Trophoblast cell (in vitro differentiated cells and primary cell): ENCODE results near the gene TNRC6C.

Source experiments
- DNase-seq, 2 donors: peaks; one replicate each; pipeline ENCODE4 v3.0.0-alpha.2; 2016
- H2AFZ ChIP-seq: 2 replicates; pipeline ENCODE4 v1.6.1; 2013; ENCODE audit warnings: low read length, moderate library complexity, mild to moderate bottlenecking; ENCODE audit not compliant: insufficient read depth, poor library complexity
- H2AK5ac ChIP-seq: 2 replicates; pipeline ENCODE4 v1.6.1; 2013; ENCODE audit warnings: mild to moderate bottlenecking, low read length
- H2BK120ac ChIP-seq: 2 replicates; pipeline ENCODE4 v1.6.1; 2013; ENCODE audit warnings: low read length, mild to moderate bottlenecking, moderate library complexity; ENCODE audit not compliant: insufficient read depth, poor library complexity
- H2BK12ac ChIP-seq: 2 replicates; pipeline ENCODE4 v1.6.1; 2013; ENCODE audit warnings: mild to moderate bottlenecking, low read length, moderate library complexity
- H2BK5ac ChIP-seq: 2 replicates; pipeline ENCODE4 v1.6.1; 2013; ENCODE audit warnings: low read length, low read depth, moderate library complexity, mild to moderate bottlenecking; ENCODE audit not compliant: poor library complexity
- H3K14ac ChIP-seq: 2 replicates; pipeline ENCODE4 v1.6.1; 2013; ENCODE audit warnings: mild to moderate bottlenecking, low read length
- H3K18ac ChIP-seq: 2 replicates; pipeline ENCODE4 v1.6.1; 2013; ENCODE audit warnings: mild to moderate bottlenecking, low read length
- H3K23ac ChIP-seq: 2 replicates; pipeline ENCODE4 v1.6.1; 2013; ENCODE audit warnings: low read length
- H3K27ac ChIP-seq: 2 replicates; pipeline ENCODE4 v1.5.1; 2013; ENCODE audit warnings: low read depth, mild to moderate bottlenecking, inconsistent platforms, low read length, moderate library complexity
- H3K27me3 ChIP-seq: 2 replicates; pipeline ENCODE4 v1.6.1; 2013; ENCODE audit warnings: inconsistent platforms, mild to moderate bottlenecking, low read length, moderate library complexity; ENCODE audit not compliant: insufficient read depth
- H3K36me3 ChIP-seq, 2 experiments: 1 replicate in 1 of 2; 2 replicates in 1 of 2; pipeline ENCODE4 v1.6.1; 2013; ENCODE audit warnings: low read length in 2 of 2, mild to moderate bottlenecking in 2 of 2, moderate library complexity in 1 of 2; ENCODE audit not compliant: insufficient read depth in 2 of 2, control insufficient read depth in 1 of 2
- H3K4ac ChIP-seq: 2 replicates; pipeline ENCODE4 v1.6.1; 2013; ENCODE audit warnings: low read depth, mild to moderate bottlenecking, low read length, moderate library complexity
- H3K4me1 ChIP-seq, 2 experiments: 1 replicate in 1 of 2; 2 replicates in 1 of 2; pipeline ENCODE4 v1.6.1; 2013; ENCODE audit warnings: low read length in 2 of 2, mild to moderate bottlenecking in 2 of 2, moderate library complexity in 1 of 2; ENCODE audit not compliant: insufficient read depth in 2 of 2, control insufficient read depth in 1 of 2
- H3K4me2 ChIP-seq: 2 replicates; pipeline ENCODE4 v1.6.1; 2013; ENCODE audit warnings: inconsistent platforms, mild to moderate bottlenecking, low read length, moderate library complexity
- H3K4me3 ChIP-seq: 2 replicates; pipeline ENCODE4 v1.5.1; 2013; ENCODE audit warnings: mild to moderate bottlenecking, low read depth, low read length, inconsistent platforms
- H3K79me1 ChIP-seq: one replicate; pipeline ENCODE4 v1.6.1; 2013; ENCODE audit warnings: low read length
- H3K79me2 ChIP-seq: 2 replicates; pipeline ENCODE4 v1.6.1; 2013; ENCODE audit warnings: low read length, mild to moderate bottlenecking; ENCODE audit not compliant: control insufficient read depth, insufficient read depth, poor library complexity
- H3K9ac ChIP-seq: 2 replicates; pipeline ENCODE4 v1.6.1; 2013; ENCODE audit warnings: mild to moderate bottlenecking, low read length
- H3K9me3 ChIP-seq: 2 replicates; pipeline ENCODE4 v1.6.1; 2013; ENCODE audit warnings: low read depth, mild to moderate bottlenecking, control low read depth, inconsistent platforms, low read length; ENCODE audit not compliant: insufficient read depth
- H4K12ac ChIP-seq: 2 replicates; pipeline ENCODE4 v1.6.1; 2013; ENCODE audit warnings: low read depth, mild to moderate bottlenecking, low read length, moderate library complexity
- H4K8ac ChIP-seq: 2 replicates; pipeline ENCODE4 v1.6.1; 2013; ENCODE audit warnings: low read depth, mild to moderate bottlenecking, low read length, moderate library complexity
- H4K91ac ChIP-seq: one replicate; pipeline ENCODE4 v1.6.1; 2013; ENCODE audit warnings: low read depth, mild to moderate bottlenecking, low read length, moderate library complexity
- WGBS: extraction: QIAGEN DNeasy Blood & Tissue Kit; methylation state at CpG from one replicate; pipeline ENCODE4 v1.1.7; 2013; ENCODE audit warnings: missing lambda C conversion rate; ENCODE audit not compliant: insufficient read length, insufficient coverage; ENCODE audit errors: extremely low coverage; 5-methylcytosine and 5-hydroxymethylcytosine counted together

TNRC6C gene

GRCh38 chr17:78101112-78101511 lies 142.6 kb downstream of the TNRC6C start:
- H3K4me2 ChIP-seq = no peak overlapping the region
- no peak overlapping the region for H4K91ac ChIP-seq
- WGBS = no CpG with 5 or more reads among the region's 5 CpGs
- H3K4me3 ChIP-seq = no peak overlapping the region
- DNase-seq = no peak
- no peak overlapping the region for H3K9ac ChIP-seq
- no peak overlapping the region for H3K23ac ChIP-seq
- H3K18ac ChIP-seq = no peak overlapping the region
- H3K27me3 ChIP-seq = no peaks in the 10 kb centered on the region
- H3K36me3 ChIP-seq = peaks cover 14 to 22% of the 10 kb centered on the region in 2 experiments
- peaks cover 17% of the 10 kb centered on the region for H3K9me3 ChIP-seq
- H2BK5ac ChIP-seq = no peak overlapping the region
- no peak overlapping the region for H2BK12ac ChIP-seq
- H3K4me1 ChIP-seq = no peaks in the 10 kb centered on the region
- H4K8ac ChIP-seq = no peak overlapping the region
- H4K12ac ChIP-seq = no peak overlapping the region
- H3K14ac ChIP-seq = no peak overlapping the region
- no peak overlapping the region for H2AK5ac ChIP-seq
- H3K4ac ChIP-seq = no peak overlapping the region
- no peak overlapping the region for H2BK120ac ChIP-seq
- no peaks in the 10 kb centered on the region for H3K79me2 ChIP-seq
- no peak overlapping the region for H2AFZ ChIP-seq
- H3K27ac ChIP-seq = no peak overlapping the region
- no peaks in the 10 kb centered on the region for H3K79me1 ChIP-seq

- Histone ChIP-seq H3K9ac (no peak overlapping the region), H4K12ac (no peak overlapping the region), H3K36me3 (peaks cover 14 to 22% of the 10 kb centered on the region in 2 experiments), H2AFZ (no peak overlapping the region), H3K4me3 (no peak overlapping the region), H2AK5ac (no peak overlapping the region), H2BK12ac (no peak overlapping the region), H4K91ac (no peak overlapping the region), H3K27ac (no peak overlapping the region), H2BK120ac (no peak overlapping the region), H3K9me3 (peaks cover 17% of the 10 kb centered on the region), H3K14ac (no peak overlapping the region), H3K4me2 (no peak overlapping the region), H3K18ac (no peak overlapping the region), H3K27me3 (no peaks in the 10 kb centered on the region), H3K4me1 (no peaks in the 10 kb centered on the region), H3K4ac (no peak overlapping the region), H2BK5ac (no peak overlapping the region), H3K79me1 (no peaks in the 10 kb centered on the region), H3K23ac (no peak overlapping the region), H3K79me2 (no peaks in the 10 kb centered on the region), H4K8ac (no peak overlapping the region)
- no CpG with 5 or more reads among the region's 10 CpGs for WGBS
- no peak for DNase-seq
These were observed 143.0 kb downstream of the TNRC6C start for GRCh38 chr17:78101542-78101941.

- Histone ChIP-seq H3K4me3 (no peak overlapping the region), H3K4ac (no peak overlapping the region), H2BK12ac (no peak overlapping the region), H4K91ac (no peak overlapping the region), H2AFZ (no peak overlapping the region), H3K27me3 (no peaks in the 10 kb centered on the region), H3K23ac (no peak overlapping the region), H2BK5ac (no peak overlapping the region), H3K79me2 (no peaks in the 10 kb centered on the region), H4K12ac (no peak overlapping the region), H2BK120ac (no peak overlapping the region), H2AK5ac (no peak overlapping the region), H3K4me1 (no peaks in the 10 kb centered on the region), H3K9me3 (peaks cover 17% of the 10 kb centered on the region), H3K4me2 (no peak overlapping the region), H3K36me3 (peaks cover 15 to 17% of the 10 kb centered on the region in 2 experiments), H3K14ac (no peak overlapping the region), H4K8ac (no peak overlapping the region), H3K79me1 (no peaks in the 10 kb centered on the region), H3K9ac (no peak overlapping the region), H3K27ac (no peak overlapping the region), H3K18ac (no peak overlapping the region)
- no peak for DNase-seq
- WGBS = no CpG with 5 or more reads among the region's 4 CpGs
These were observed 144.8 kb downstream of the TNRC6C start for GRCh38 chr17:78103311-78103710.

GRCh38 chr17:78104540-78104941 lies 146.0 kb downstream of the TNRC6C start:
- Histone ChIP-seq H3K36me3 (peaks cover 21% of the 10 kb centered on the region in 2 experiments), H3K14ac (no peak overlapping the region), H3K23ac (no peak overlapping the region), H4K91ac (no peak overlapping the region), H3K79me1 (no peaks in the 10 kb centered on the region), H2BK5ac (no peak overlapping the region), H3K9ac (no peak overlapping the region), H3K4ac (no peak overlapping the region), H3K9me3 (peaks cover 14% of the 10 kb centered on the region), H3K4me1 (no peaks in the 10 kb centered on the region), H3K18ac (no peak overlapping the region), H3K4me2 (no peak overlapping the region), H2AK5ac (no peak overlapping the region), H3K4me3 (no peak overlapping the region), H2BK12ac (no peak overlapping the region), H3K79me2 (no peaks in the 10 kb centered on the region), H2AFZ (no peak overlapping the region), H3K27ac (no peak overlapping the region), H4K8ac (no peak overlapping the region), H4K12ac (no peak overlapping the region), H3K27me3 (no peaks in the 10 kb centered on the region), H2BK120ac (no peak overlapping the region)
- no peak for DNase-seq
- WGBS = no CpG with 5 or more reads among the region's 28 CpGs
